ENCODE measurements around the gene NUAK2. TPM values are rescaled to one million over a fixed set of nuclear protein-coding genes. Genes with fewer than 3 reads are reported as not detected.

The NUAK2 gene
- total and polyA plus RNA-seq, 2 donors from 2014 or later = 15.1 to 19.4 TPM

DNA sequence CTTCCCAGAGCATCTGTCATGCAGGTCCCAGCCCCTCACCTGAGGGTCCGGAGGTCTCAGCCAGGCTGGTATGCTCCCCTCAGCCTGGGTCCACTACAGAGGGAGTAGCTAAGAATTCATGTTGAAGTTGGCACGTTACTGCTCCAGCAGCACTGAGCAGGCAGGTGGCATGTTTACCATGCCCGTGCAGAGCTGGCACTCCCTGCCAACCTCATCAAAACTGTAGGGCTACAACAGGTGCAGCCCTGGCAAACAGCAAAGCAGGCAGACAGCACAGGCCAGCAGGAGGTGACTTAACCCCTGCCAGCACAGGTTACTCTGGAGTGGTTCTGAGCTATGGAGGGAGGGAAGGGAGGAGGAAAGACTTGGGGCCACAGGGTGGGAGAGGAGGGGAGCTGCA lies 46.4 kb downstream of the NUAK2 start:
- peak overlapping the region in 1 of 3 donors; percentile 48 for H3K9ac ChIP-seq (ENCODE audit: low read length in 3 of 3)
- intact Hi-C loops (cut with DNase I) = no loop called here
- DNase-seq = no peak

DNA sequence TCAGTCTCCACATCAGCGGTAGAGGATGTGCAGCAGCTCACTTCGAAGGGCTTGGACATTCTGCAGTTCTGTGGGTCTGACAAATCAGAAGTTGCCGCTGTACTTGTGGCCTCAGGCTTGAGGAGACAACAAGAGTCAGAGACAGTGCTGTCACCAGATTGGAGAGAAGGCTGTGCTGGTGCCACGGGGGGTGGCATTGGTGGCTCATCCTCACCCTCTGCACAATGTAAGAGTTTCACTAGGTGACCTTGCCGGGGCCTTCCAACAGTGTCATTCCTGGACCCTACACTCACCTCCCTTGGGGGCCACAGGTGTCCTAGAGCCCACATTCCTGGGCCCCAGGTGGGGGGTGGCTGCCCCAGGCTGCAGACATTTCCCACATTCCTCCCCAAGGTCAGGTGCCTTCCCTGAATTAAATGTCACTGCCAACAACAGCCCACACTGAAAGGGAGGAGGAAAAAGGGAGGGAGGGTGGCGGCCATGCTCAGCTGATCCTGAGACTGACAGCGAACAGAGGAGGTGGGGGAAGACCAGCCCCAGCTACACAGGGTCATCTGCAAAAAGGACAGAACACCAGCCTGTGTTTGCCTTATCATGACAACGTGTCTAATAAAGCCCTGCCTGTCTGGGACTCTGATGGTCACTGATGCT lies 47.4 kb downstream of the NUAK2 start:
- TF ChIP-seq, protein P1, sequence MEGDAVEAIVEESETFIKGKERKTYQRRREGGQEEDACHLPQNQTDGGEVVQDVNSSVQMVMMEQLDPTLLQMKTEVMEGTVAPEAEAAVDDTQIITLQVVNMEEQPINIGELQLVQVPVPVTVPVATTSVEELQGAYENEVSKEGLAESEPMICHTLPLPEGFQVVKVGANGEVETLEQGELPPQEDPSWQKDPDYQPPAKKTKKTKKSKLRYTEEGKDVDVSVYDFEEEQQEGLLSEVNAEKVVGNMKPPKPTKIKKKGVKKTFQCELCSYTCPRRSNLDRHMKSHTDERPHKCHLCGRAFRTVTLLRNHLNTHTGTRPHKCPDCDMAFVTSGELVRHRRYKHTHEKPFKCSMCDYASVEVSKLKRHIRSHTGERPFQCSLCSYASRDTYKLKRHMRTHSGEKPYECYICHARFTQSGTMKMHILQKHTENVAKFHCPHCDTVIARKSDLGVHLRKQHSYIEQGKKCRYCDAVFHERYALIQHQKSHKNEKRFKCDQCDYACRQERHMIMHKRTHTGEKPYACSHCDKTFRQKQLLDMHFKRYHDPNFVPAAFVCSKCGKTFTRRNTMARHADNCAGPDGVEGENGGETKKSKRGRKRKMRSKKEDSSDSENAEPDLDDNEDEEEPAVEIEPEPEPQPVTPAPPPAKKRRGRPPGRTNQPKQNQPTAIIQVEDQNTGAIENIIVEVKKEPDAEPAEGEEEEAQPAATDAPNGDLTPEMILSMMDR (IDR thresholded peaks at IDR 0.05; ENCODE audit: borderline replicate concordance, extremely low read depth, insufficient read depth) = no peak
- no peaks in the 10 kb centered on the region for H3K9me3 ChIP-seq (ENCODE audit: control insufficient read depth in 2 of 3, insufficient read depth in 1 of 3, low read length in 3 of 3)
- no peak overlapping the region for H3K4me3 ChIP-seq (ENCODE audit: low read length in 3 of 3)
- H3K9ac ChIP-seq (ENCODE audit: low read length in 3 of 3) = peak overlapping the region in 1 of 3 donors; percentile 43
- DNase-seq (peak in 4 of 5 donors; percentile 70 to 89 (median 78)), FAIRE-seq (no peak)
- H3K36me3 ChIP-seq (ENCODE audit: control insufficient read depth in 2 of 3, insufficient read depth in 3 of 3, low read length in 3 of 3) = no peaks in the 10 kb centered on the region
- peaks cover 0 to 31% (median 13%) of the 10 kb centered on the region in 3 donors for H3K4me1 ChIP-seq (ENCODE audit: control insufficient read depth in 2 of 3, insufficient read depth in 2 of 3, low read depth in 1 of 3, low read length in 3 of 3)
- no peaks in the 10 kb centered on the region for H3K27me3 ChIP-seq (ENCODE audit: control insufficient read depth, insufficient read depth, low read length)
- intact Hi-C loops (cut with DNase I) = loop anchor here (5.0 kb wide), 1 partner anchor 53 kb away; no protein-coding TSS in a partner anchor
- H3K27ac ChIP-seq (ENCODE audit: low read depth in 2 of 2, low read length in 2 of 2) = peak overlapping the region; percentile 74 to 84

More for the DNA sequence above, 46.4 kb downstream of the NUAK2 start:
- H3K4me1 ChIP-seq (ENCODE audit: control insufficient read depth in 2 of 3, insufficient read depth in 2 of 3, low read depth in 1 of 3, low read length in 3 of 3) = peaks cover 0 to 36% (median 13%) of the 10 kb centered on the region in 3 donors
- no peaks in the 10 kb centered on the region for H3K36me3 ChIP-seq (ENCODE audit: control insufficient read depth in 2 of 3, insufficient read depth in 3 of 3, low read length in 3 of 3)
- no peaks in the 10 kb centered on the region for H3K9me3 ChIP-seq (ENCODE audit: control insufficient read depth in 2 of 3, insufficient read depth in 1 of 3, low read length in 3 of 3)
- no peak for FAIRE-seq
- TF ChIP-seq, protein P1 (IDR thresholded peaks at IDR 0.05; ENCODE audit: borderline replicate concordance, extremely low read depth, insufficient read depth) = no peak
- H3K27ac ChIP-seq (ENCODE audit: low read depth in 2 of 2, low read length in 2 of 2) = peak overlapping the region; percentile 18 to 72
- no peak overlapping the region for H3K4me3 ChIP-seq (ENCODE audit: low read length in 3 of 3)
- no peaks in the 10 kb centered on the region for H3K27me3 ChIP-seq (ENCODE audit: control insufficient read depth, insufficient read depth, low read length)

DNA sequence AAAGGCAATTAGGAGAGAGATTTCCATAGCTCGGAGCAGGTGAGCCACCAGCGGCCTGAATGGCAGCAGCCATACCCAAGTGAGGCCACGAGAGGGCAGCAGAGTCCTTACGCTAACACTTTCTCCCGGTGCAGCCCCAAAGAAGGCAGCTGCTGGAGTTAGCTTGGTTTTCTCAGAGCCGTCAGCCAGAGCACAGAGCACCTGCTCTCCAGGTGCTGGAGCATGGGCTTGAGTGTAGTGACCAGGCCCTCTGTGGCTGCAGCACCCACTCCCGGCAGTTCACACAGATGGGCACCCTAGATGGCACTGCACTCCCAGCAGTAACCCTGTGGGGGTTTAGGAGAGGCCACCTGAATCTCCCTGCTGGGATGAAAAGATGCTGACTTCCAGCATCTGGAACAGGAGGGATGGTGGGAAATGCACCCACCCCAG lies 48.0 kb downstream of the NUAK2 start:
- DNase-seq (peak; percentile 90 to 94 (median 91)), FAIRE-seq (peak; percentile 52)
- no peaks in the 10 kb centered on the region for H3K9me3 ChIP-seq (ENCODE audit: control insufficient read depth in 2 of 3, insufficient read depth in 1 of 3, low read length in 3 of 3)
- H3K36me3 ChIP-seq (ENCODE audit: control insufficient read depth in 2 of 3, insufficient read depth in 3 of 3, low read length in 3 of 3) = no peaks in the 10 kb centered on the region
- H3K4me3 ChIP-seq (ENCODE audit: low read length in 3 of 3) = no peak overlapping the region
- H3K9ac ChIP-seq (ENCODE audit: low read length in 3 of 3) = peak overlapping the region in 1 of 3 donors; percentile 43
- peak overlapping the region; percentile 74 to 84 for H3K27ac ChIP-seq (ENCODE audit: low read depth in 2 of 2, low read length in 2 of 2)
- H3K27me3 ChIP-seq (ENCODE audit: control insufficient read depth, insufficient read depth, low read length) = no peaks in the 10 kb centered on the region
- intact Hi-C loops (cut with DNase I) = loop anchor here (5.0 kb wide), 1 partner anchor 54 kb away; no protein-coding TSS in a partner anchor
- peaks cover 0 to 30% (median 13%) of the 10 kb centered on the region in 3 donors for H3K4me1 ChIP-seq (ENCODE audit: control insufficient read depth in 2 of 3, insufficient read depth in 2 of 3, low read depth in 1 of 3, low read length in 3 of 3)
- TF ChIP-seq, protein P1 (IDR thresholded peaks at IDR 0.05; ENCODE audit: borderline replicate concordance, extremely low read depth, insufficient read depth) = peak; percentile 99
